PC-3 (cell line): Measurements from ENCODE around the gene TELO2.

Source experiments
- CTCF ChIP-seq: fragments of 300-600 bp; sonication (generic); conservative IDR thresholded peaks from 2 replicates; pipeline ENCODE4 v1.5.1; 2017; ENCODE audit warnings: antibody characterized with exemption, low read depth, mild to moderate bottlenecking, low read length
- EZH2phosphoT487 ChIP-seq: fragments of 300-600 bp; sonication (generic); IDR thresholded peaks from 2 replicates; pipeline ENCODE4 v1.6.1; 2018; ENCODE audit warnings: mild to moderate bottlenecking, antibody characterized with exemption, low read length, borderline replicate concordance

GRCh38 chr16:1499756-1500464, 6.8 kb downstream of the TELO2 start:
- no peak for TF ChIP-seq CTCF
- TF ChIP-seq EZH2phosphoT487: no peak
